Tongue (tissue), 2 donors: Measurements from ENCODE around the gene TMEM87B. TPM values are rescaled to one million over a fixed set of nuclear protein-coding genes. Genes with fewer than 3 reads are reported as not detected.

Source experiments
- DNase-seq: peaks from one replicate; pipeline ENCODE4 v3.0.0-alpha.2; 2015
- total RNA-seq: library from RNA; depleted of rRNA; stranded (reverse); fragments of >200 nt; gene quantifications from one replicate; pipeline ENCODE4 v1.2.3, GENCODE V29; 2014

The TMEM87B gene
- total RNA-seq, 1 donor from 2014 or later, result 26.4 TPM

DNA sequence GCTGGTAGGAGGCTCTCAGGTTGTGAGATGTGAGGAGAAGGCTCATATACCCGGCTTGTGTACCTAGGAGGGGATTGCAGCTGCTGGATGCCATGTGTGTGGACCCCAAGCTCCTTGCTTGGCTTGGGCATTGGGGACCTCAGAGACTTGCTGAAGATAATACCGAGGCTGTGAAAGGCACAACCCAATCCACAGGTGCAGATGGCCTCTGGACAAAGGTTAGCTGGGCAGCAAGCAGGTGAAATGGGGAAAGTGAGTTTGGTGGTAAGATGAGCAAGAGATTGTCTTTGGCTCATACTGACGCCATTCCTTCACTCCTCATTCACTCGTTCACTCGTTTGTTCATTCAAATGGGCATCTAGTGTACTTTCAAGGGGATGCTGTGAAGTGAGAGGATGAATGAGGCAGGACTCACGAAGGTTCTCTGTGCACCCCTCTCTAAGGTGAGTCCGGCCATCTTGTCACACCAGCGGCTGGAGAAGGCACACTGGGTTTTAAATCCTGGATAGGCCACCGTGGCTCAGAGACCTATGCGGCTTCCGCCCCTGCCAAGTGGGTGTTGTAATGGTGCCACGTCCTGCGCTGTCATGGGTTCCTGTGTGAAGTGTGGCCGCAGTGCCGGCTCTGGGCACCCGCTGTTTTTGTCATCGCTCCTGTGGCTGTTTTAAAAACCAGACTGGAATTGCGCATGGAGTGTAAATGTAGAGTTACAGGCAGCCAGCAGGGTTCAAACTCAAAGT, 96.8 kb downstream of the TMEM87B start:
- DNase-seq, result no peak

DNA sequence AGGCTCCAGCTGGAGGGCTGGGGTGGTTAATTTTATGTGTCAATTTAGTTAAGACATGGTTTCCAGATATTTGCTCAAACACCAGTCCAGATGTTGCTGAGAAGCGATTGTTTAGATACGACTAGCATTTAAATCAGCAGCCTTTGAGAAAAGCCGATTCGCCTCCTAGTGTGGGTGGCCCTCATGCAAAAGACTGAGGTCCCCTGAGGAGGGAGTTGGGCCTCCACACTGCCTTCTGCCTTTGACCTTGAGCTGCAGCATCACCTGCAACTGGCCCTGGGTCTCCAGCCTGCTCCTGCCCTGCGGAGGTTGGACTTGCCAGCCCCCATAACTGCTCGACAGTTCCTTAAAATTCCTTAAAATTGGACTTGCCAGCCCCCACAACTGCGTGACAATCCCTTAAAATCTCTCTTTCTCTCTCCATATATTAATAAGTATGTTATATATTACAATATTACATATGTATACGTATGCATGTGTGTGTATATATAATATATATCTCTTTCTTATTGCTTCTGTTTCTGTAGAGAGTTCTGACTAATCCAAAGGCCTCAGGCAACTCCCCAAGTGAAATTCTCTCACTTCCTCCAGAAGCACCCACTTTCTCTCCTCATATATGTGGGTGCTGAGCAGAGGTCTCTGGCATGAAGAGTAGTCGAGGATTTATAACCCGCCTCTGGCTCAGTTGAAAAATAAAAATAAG, 97.6 kb downstream of the TMEM87B start:
- DNase-seq, result no peak

DNA sequence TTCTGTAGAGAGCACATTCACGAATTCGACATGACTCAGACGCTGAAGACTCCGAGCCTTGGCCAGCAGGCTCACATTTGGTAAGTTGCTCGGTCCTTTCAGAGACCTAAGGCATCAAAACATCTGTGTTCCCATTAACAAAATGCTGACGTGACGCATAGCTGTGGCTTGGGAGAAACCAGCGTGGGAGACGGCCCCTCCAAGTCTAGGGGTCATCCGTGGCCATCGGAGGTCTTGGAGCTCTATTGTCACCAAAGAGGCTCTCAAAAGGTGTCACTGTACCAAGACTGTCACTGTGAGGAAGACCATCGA, 98.1 kb downstream of the TMEM87B start:
- DNase-seq, result no peak

DNA sequence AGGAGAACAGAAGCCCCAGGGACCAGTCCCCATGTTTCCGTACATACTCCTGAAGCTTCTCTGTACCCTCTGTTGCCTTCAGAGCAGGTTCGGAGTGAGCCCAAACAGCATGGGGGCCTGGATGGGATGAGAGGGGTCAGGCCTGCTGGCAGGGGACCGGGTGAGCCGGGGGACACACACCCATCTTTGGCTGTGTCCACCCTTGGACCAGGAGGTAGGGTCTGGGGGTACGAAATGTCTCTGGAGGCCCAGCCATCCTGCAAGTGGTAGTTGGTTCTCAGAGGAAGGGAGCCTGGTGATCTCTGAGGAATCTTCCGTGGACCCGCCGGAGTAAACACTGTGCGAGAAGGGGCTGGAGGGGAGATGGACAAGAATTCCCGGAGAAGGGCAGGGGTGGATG, 98.4 kb downstream of the TMEM87B start:
- no peak for DNase-seq

DNA sequence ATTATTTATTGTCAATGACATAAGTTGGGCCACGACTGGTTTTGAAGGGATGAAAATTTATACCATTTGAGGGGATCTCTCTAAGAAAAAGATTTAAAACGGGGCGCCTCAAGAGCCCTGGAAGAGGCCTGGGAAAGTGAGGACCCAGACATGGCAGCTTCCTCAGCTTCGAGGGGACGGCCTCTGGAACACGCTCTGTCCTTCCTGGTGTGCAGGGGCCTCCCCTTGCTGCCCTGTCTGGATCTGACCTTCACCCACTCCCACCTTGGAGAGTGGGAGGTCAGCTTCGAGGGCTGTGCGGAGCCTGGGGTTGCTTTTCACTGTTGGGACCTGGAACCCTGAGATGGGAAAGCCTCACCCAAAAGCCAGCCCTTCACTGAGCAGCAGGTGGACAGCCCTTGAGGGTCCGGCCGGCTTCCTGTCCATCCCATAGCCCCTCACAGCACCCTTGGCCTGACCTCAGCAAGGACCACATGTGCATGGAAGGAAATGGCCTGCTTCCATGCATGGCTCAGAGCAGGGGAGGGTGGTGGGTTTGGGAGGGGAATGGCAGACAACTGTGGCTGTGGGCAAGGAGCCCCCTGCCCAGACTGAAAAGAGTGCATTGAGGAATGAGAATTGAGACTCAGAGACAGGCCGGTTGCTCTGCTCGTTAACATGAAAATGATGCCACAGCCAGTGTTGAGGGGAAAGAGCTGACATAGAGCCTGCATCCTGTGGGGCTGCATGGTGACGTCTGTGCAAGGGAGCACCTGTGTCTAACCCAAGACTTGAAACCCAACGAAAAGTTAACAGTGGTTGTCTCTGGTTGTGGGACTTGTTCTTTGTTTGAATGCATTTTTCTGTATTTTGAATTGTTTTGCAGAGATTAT, 99.4 kb downstream of the TMEM87B start:
- DNase-seq, result no peak

- peak; percentile 66 for DNase-seq
These were observed 100.5 kb downstream of the TMEM87B start for GRCh38 chr2:112155331-112156151.

DNA sequence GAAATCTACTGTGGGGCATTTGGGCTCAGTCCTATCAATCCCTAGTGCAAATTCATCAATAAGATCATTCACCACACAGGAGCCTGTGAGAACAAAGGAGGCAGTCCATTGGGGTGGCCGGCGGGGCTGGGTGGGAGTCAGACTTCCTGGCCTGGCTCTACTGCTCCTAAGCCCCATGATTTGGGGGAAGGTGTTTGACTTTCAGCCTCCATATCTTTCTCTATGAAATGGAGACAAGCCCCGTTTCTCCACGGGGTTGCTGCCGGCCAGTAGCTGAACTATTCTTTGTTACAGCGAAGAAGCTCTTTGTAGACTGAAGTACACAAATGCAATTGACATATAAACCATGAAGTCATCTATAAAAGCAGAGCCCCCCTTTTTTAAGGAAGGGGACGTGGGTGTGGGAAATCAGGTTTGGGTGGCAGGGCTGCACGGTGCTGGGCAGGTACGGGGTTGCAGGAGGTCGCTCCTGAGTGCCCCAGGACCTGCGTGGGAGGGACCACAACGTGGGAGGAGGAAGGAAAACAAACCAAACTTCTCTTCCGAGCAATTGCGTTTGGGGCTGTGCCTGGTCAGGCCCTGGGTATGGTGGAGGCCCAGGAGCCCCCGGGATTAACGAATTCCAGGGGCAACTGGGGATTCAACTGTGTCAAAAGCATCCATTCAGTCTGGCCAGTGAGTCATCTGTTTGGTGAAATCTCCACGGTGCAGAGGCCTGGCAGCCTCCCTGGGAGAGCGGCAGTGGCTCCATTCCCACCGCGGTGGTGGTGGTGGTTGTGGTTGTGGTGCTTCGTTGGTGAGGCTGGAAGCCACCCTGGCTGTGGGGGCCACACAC, 101.3 kb downstream of the TMEM87B start:
- DNase-seq, result no peak

DNA sequence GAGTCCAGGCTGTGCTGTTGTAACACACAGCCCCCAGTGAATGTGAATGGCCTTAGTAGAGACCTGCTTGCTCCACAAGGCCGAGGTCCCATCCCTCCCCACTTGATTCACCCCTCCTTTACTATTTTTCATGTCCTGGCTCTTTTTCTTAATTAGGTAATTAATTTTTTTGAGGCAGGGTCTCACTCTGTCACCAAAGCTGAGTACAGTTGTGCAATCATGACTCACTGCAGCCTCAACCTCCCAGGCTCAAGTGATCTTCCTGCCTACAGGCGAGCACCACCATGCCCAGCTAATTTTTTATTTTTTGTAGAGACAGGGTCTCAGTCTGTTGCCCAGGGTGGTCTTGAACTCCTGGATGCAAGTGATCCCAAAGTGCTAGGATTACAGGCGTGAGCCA, 102.4 kb downstream of the TMEM87B start:
- no peak for DNase-seq

GRCh38 chr2:112159454-112159921, 104.4 kb downstream of the TMEM87B start:
- DNase-seq, result no peak

DNA sequence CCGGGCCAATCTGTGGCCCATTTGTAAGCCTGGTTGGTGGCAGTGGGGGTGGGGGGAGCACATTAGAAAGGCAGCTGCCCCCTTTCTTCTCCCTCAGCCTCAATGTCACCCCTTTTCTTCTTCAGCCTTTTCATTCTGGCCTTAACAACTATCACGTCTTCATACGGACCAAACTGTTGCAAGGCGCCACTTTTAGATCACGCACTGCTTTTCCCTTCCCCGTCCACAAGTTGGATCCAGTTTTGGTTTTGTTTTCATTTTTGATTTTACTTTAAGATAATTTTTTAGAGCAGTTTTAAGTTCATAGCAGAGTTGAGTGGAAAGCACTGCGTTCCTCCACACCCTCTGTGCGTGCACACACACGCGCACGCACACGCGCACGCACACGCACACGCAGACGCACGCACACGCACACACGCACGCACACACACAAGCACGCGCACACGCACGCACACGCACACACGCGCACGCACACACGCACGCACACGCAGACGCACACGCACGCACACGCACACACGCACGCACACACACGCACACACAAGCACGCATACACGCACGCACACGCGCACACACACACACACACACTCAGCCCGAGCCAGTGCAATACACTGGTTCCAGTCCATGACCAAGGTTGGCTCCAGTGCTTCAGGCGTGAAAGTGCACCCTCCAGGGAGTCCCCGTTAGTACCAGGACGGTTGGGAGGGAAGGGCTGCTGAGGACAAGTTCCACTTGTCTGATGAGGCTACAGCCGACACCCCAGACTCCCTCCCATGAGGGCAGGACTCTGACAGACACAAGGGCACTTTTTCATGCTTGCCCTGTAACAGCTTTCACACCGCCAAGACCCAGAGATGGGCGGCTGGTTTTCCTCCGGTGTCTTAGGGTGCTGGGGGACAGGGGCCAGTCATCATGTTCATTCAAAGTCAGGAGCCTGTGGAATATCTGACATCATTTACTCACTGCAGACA, 105.5 kb downstream of the TMEM87B start:
- no peak for DNase-seq

- DNase-seq, result no peak
These were observed 106.5 kb downstream of the TMEM87B start for GRCh38 chr2:112161431-112162145.

GRCh38 chr2:112162341-112162740, 107.3 kb downstream of the TMEM87B start:
- no peak for DNase-seq

GRCh38 chr2:112162956-112163355, 107.9 kb downstream of the TMEM87B start:
- DNase-seq, result no peak

DNA sequence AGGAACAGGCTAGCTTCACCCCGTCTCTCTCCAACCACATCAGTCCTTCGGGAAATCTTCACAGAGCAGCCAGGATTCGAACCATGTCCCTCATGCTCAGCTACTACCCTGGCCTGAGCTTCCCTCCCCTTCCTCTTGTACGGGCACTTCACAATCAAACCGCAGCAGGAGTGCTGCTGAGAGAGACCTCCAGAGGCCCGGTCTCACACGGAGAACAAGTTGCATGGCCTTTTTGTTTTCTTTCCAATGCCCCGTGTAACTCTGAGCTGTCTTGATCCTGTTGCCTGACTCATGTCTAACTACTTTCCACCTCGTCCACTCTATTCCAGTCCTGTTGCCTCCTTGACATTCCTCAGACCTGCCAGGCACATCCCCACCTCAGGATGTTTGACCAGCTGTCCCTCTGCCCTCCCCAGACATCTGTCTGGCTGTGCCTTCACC, 108.5 kb downstream of the TMEM87B start:
- DNase-seq, result no peak

DNA sequence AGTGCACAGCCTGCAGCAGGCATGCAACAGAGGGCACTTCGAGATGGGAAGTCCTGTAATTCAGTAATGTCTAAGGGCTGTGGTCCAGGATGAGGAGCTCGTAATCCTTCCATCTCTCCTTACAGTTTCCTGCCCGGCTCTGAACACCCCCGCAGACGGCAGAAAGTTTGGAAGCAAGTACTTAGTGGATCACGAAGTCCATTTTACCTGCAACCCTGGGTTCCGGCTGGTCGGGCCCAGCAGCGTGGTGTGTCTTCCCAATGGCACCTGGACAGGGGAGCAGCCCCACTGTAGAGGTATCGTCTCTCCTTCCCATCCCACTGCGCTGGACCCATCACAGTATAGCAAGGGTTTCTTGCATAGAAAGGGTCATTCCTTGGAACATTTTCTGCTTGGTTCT, 109.8 kb downstream of the TMEM87B start:
- no peak for DNase-seq

DNA sequence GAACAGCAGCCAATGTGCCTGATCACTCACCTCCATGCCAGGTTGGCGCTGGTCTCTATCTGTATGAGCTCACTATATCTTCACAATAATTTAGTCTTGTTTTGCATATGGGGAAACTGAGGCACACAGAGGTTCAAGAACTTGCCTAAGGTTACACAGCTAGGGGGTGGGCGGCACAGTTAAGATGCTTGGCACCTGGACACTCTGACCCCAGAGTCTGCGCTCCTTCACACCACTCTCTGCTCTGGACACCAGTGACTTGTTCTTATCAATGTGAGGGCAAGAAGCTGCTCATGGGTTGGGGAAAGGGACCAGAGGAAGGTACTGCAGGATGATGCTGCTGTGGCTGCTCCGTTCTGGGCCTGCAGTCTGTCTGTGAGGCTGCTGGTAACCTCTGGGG, 110.2 kb downstream of the TMEM87B start:
- no peak for DNase-seq

GRCh38 chr2:112166806-112167499, 111.9 kb downstream of the TMEM87B start:
- DNase-seq, result no peak

GRCh38 chr2:112168422-112169124, 113.5 kb downstream of the TMEM87B start:
- DNase-seq, result no peak
